Measurements from ENCODE around the gene LRRC59.
"Not testable (repeated sequence)": the region's sequence is repeated elsewhere in the genome, so short reads cannot be mapped to it uniquely, and the experiment has no call there.

The LRRC59 gene

DNA sequence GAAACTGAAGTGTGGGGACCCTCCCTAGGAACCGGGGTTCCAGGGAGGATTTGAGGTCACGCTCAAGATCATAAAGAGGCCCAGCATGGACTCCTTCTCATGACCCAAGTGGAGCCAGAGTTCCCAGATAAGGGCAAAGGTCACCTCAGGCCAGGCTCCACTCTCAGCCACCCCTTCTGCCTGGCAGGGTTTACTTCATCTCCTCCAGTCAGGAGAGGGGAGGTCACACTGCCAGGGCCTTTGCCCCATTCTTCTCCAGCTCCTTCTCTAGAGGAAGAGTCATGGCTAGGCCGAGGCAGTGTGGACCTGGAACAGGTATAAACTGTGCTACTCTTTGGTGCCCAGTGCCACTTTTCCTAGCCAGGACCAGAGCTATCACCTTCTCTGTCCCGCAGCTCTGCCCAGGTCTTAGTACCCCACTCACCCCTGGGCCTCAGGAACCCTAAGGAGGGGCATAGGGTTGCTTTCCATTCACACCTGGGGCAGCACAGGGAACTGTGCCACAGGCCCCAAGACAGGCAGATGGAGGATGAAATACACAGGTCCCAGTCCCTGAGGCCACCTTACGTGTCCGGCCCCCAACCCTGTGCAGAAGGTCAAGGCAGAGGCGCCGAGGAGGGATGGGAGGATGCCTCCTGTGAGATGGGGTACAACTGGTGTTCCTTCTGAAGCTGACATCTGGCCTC, 27.8 kb upstream of the LRRC59 start:
- DNase-seq = no peak

DNA sequence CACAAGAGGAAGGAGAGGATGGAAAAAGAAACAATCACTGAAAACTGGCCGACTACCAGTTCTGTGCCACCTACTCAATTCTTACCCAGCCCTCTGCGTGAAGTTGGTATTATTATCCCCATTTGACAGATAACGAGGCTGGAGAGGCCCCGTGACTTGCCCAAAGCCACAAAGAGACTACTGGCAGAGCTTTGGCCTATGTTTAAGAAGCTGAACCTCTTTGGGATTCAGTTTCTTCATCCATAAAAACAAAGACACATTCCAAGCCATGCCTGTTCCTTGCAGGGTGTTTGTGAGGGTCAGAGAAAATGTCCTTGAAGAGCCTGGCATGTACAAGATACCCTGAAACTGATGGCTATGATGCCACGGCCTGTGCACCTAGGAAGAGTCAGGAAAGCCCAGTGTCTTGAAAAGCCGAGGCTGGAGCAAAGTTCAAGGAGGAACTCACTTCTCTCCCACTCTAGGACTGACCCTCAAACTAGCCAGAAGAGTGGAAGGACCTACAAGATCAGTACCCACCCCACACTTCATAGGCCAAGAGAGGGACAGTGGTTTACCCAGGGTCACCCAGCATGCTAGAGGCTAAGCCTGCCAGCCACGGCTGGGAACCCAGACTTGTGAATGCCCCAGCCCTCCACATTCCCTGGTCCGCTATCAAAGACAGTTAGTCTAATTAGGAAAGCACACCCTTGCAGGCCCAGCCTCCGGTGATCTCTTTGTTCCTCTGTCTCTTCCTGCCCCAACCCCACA, 27.1 kb upstream of the LRRC59 start:
- peak in 1 of 56 donors; percentile 16 for DNase-seq

DNA sequence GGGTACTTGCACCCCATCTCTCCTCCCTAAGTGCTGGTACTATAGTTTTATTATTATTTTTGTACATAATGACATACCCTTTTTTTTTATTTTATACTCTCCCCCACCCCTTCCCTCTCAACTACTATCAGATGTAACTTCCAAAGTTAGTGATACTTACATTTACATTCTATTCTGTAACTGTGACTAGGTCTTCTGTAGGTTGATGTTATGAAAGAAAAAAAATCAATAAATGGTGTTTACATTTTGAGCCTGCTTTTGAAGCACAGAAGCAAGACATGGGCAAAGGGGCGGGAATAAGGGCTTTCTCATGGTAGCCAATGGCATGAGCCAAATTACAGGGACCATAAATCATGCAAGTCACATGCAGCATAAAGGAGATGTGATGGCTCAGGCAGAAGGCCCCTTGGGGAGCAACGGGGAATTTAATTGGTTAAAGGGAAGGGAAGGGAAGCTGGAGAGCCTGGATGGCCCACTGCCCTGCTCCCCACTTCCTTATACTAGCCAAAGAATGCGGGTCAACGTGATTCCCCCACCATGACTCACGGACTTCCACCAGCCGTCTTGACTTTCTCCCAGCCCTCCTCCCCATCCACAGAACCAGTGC, 26.3 kb upstream of the LRRC59 start:
- peak in 1 of 56 donors; percentile 3 for DNase-seq

DNA sequence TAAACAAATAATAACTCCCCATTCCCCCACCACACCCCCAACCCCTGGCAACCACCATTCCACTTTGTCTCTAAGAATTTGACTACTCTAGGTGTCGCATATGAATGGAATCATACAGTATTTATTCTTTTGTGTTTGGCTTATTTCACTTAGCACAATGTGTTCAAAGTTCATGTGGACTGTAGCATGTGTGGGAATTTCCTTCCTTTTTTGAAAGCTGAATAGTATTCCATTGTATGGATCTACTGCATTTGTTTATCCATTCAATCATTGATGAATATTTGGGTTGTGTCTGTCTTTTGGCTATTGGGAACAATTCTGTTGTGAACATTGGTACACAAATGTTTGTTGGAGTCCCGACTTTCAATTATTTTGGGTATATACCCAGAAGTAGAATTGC, 25.4 kb upstream of the LRRC59 start:
- DNase-seq = no peak

DNA sequence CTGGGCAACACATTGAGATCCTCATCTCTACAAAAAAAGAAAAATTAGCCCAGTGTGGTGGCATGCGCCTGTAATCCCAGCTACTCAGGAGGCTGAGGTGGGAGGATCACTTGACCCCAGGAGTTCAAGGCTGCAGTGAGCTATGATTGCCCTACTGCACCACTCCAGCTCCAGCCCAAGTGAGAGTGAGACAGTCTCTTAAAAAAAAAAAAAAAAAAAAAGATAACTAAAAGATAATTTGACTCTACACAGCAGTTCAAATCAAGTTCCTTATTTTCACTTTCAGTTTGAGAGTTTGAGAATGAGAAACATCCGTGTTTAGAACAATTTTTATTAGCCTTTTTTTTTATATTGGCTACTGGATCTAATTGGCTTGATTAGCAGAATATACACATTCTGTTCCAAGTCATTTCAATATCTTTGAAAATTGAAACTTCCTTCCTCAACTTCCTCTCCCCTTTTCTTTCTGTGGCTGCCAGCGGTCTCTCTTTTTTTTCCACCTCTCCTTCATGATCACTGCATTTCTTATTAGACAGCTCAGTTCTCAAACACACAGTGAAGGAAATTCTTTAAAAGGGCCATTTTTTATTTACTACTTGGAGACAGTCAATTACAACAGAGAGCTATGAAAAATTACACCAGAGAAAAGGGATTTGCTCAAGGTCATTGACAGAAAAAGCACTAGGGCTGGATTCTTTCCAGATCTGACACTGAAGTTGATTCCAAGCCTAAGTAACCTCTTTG, 24.2 kb upstream of the LRRC59 start:
- no peak for DNase-seq

DNA sequence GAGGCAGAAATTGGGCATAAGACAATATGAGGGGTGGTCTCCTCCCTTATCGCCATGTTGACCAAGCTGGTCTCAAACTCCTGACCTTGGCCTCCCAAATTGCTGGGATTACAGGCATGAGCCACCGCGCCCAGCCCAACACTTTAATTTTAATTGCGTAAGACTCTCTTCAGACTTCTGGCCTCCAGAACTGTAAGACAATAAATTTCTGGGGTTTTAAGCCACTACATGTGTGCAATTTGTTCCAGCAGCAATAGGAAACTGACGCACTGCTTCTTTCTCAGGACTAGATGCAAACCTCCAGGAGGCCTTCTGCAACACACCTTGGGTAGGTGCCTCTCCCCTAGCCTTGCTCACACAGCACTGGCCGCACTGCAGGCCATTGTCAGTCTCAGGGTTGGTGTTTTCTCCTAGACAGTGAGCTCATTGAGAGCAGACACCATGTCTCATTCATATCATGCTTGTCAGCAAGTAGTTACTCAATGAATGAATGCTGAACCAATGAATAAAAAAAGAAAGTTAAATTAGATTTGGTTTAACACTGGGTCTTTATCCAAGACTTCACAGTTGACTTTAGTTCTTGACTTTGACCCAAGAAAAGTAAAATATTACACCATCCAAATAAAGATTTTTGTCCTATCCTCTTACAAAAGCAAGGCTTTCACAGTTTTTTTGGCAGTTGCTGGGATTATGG, 23.2 kb upstream of the LRRC59 start:
- DNase-seq = no peak

DNA sequence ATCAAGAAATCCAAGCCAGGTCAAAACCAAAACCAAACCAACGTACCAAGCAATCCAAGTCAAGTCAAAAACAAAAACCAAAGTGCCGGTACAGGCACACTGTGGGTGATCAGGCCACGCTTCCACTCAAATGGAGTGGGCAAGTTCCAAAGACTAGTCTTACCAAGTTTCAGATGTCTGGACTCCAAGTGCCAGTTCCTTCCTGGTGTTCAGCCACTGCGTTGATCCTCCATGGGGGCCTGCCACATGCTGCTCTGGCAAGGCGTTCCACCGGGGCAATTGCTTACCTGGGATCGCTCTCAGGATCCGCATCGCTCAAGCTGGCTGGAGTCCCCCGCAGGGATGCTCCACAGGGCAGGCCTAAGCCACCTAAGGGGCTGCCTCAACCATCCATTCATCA, 22.3 kb upstream of the LRRC59 start:
- not testable (repeated sequence) for DNase-seq

DNA sequence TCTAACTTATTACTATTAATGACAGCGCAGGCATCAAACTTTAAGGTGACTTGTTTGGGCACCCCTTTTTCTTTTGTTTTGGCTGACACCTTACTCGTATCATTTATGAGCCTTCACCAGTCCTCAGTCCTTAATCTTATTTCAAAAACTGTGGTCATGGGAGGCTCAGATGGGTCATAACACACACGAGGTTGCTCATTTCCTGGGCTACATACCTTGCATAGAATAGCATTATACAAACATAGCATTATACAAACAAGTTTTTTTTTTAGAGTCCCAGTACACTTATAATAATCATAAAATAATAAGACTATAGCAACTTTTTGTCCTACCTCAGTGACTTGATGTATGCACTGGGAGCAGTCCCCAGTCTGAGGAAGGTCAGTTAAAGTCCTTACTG, 17.5 kb upstream of the LRRC59 start:
- DNase-seq = no peak

DNA sequence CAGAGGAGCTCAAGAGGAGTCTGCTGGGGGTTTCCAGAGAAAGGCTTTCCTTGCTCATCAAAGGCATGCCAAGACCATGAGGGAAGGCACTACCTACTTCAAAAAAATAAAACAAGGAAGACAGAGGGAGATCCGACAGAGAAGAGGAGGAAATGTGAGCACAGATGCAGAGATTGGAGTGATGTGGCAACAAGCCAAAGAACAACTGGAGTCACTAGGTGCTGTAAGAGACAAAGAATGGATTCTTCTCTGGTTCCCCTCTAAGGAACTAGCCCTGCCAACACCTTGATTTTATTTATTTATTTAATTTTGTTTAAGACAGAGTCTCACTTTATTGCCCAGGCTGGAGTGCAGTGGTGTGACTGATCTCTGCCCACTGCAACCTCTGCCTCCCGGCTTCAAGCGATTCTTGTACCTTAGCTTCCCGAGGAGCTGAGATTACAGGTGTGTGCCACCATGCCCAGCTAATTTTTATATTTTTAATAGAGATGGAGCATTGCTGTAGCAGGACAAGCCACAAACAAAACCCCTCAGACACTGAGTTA, 14.9 kb upstream of the LRRC59 start:
- DNase-seq = no peak

DNA sequence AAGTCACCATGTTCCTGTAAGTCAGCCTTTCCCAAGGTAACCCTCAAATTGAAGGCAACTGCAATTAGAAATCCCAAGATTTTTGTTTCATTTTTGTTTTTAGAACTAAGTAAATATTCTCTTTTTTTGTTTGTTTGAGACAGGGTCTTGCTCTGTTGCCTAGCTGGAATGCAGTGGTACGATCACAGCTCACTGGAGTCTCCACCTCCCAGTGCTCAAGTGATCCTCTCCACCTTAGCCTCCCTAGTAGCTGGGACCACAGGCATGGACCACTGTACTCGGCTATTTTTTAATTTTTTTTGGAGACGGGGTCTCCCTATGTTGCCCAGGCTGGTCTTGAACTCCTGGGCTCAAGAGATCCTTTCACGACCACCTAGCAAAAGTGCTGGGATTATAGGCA, 10.6 kb upstream of the LRRC59 start:
- no peak for DNase-seq

DNA sequence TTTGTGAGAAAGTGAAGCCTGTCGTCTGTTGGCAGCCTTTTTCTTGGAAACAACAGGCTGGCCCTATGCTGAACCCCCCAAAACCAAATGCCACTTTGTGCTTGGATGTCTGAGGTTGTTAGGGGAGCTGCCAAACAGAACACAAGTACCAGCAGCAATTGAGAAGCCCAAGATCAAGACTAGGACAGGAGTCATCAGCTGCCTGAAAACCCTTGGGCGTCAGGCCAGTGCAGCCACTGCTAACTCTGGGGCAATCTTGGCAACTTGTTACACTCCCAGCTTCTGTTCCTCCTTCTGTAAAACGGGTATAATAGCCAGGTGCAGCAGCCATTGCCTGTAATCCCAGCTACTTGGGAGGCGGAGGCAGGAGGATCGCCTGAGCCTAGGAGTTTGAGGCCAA, 9.3 kb upstream of the LRRC59 start:
- no peak for DNase-seq

DNA sequence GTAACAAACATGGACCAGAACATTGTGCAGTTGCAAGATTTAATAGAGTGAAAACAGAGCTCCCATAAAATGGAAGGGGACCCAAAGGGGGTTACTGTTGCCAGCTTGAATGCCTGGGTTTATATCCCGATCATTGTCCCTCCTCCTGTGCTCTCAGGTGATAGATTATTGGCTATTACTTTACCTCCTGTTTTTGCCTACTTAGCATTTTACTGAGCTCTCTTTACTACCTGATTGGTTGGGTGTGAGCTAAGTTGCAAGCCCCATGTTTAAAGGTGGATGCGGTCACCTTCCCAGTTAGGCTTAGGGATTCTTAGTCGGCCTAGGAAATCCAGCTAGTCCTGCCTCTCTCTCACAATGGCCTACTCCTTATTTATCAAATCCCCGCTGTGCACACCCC, 8.0 kb upstream of the LRRC59 start:
- DNase-seq = not testable (repeated sequence)

DNA sequence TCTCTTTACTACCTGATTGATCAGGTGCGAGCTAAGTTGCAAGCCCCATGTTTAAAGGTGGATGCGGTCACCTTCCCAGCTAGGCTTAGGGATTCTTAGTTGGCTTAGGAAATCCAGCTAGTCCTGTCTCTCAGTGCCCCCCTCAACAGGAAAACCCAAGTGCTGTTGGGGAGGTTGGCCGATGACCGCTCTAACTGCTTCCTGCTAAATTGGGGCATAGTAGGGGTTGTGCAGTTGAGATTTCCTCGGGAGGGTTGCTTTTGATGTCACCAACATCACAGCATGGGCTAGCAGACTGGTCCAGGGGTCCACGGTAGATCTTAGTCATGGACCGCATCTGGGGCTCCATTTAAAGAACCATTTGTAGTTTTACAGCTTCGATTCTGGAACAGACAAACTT, 2.3 kb upstream of the LRRC59 start:
- DNase-seq = not testable (repeated sequence)

DNA sequence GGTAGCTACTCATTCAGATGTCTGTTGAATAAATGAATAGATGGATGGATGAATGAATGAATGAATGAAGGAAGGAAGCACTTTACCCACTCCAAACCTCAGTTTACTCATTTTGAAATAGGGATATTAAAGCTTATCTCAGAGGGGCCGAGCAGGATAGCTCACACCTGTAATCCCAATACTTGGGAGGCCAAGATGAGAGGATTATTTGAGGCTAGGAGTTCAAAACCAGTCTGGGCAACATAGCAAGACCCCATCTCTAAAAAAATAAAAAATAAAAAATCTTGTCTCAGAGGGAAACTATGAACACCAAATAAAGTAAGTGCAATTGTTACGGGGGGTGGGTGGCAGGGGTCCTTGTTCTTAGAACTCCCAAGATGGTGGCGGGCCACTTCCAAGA, 1.3 kb upstream of the LRRC59 start:
- not testable (repeated sequence) for DNase-seq

DNA sequence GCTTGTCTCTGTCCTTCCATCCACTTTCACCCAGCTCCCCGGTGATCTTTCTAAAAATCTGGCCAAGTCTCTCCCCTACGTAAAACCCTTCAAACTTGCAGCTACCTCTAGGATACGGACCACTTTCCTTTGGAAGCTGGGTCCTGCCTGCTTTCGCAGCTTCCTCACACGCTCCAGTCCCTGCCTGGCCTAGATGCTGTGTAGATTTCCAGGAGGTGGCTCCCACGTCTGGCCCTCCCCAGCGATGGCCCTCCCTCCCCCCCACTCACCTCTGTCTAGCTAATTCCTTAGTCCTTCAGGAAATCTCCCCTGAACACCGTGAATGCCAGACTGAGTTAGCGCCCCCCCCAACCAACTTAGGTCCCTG, 579 bp upstream of the LRRC59 start:
- DNase-seq = no peak

DNA sequence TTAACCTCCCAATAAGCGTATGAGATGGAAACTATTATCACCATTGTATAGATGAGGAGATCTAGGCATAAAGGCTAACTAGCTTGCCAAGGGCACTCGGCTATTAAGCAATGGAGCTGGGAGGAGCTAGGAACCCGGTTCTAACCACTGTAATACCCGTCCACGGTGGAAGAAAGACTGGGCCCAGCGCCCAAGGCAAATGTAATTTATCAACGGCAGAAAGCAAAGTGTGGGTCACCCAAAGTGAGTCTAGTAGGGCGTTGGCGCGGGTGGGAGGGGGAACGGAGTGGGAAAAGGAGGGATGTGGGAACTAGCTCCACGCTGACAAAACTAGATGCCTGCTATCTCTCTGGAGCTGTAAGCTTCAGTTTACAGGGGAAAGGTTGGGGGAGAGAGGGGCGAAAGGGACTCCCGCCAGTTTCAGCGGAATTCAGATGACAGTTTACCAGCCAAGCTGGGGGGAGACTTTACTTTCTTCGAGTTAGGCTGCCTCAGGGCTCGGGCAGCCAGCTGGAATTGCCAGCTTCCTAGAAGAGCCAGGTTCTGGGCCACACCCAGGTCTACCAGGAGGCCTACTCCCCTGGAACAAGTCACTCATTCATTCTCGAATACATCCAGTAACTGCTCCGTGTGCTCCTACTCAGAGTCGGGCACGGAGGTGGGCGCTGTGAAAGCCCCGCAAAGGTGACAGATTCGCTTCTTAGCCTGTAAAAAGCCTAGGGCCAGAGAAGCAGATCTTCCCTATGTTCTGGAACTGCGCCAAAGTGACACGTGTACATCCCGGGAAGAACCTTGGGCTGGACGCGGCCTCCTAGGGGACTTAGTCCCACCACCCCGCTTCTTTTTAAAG, 837 bp downstream of the LRRC59 start:
- peak in 3 of 56 donors; percentile 22 to 45 (median 34) for DNase-seq

DNA sequence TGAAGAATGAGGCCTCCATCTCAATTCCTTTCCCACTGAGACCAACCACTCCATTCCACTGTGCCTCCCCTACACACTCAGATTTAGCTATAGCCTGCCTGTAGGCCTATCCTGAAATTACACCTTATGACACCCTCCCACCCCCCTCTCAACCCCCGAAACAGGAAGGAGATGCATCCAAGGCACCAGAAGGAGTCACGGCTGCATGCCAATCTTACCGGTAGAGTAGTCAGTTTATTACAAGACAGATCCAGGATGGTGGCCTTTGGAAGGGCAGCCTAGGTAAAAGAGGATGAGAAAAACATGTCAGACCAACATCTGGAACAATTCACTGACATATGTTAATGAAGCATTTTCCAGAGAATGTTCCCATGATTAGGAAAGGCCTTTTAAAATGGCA, 2.6 kb downstream of the LRRC59 start:
- DNase-seq = no peak

DNA sequence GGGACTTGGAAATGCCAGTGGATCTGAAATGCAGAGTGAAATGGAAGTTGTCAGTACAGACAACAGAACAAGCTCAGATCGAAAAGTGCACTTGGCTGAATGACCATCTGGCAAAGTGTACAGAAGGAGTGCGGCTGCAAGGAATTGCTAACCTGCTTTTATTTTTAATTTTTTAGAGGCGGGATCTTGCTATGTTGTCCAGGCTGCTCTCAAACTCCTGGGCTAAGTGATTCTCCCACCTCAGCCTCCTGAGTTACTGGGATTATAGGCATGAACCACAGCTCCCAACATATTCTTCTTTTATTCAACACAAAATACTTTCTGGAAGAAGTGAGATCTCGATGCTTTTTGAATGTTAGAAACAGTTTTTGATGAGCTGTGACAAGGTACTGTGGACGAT, 3.6 kb downstream of the LRRC59 start:
- DNase-seq = no peak

DNA sequence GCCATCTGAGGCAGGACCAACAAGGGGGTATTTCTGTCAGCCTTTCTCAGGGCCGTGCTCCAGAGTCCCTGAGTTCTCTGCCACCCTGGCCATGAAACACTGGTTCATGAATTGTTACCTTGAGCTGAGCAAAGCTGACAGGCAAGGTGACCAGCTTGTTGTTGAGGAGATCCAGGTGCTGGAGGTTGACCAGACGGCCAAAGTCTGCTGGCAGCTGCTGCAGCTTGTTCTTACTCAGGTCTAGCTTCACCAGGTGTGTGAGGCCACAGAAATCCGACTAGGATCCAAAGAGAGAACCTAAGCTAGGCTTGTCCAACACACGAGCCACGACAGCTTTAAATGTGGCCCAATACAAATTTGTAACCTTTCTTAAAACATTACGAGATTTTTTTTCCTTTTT, 4.7 kb downstream of the LRRC59 start:
- no peak for DNase-seq

DNA sequence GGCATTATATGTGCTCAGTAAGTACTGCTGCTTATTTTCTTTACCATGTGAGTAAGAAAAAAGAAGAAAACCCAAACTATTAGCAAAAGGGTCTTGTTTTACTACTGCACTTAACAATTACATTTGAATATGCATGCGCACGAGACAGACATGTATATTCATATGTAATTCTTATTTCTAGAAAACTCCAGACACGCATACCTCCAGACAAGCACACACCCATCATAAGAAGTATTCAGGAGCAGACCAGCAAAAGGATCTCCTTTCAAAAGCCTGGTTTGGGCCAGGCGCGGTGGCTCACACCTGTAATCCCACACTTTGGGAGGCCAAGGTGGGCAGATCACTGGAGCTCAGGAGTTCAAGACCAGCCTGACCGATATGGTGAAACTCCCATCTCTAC, 7.8 kb downstream of the LRRC59 start:
- DNase-seq = no peak

Data from amygdala (tissue), 56 donors.